GM18858 (cell line): ENCODE measurements around the gene FERMT2.
"Not testable (repeated sequence)": the region's sequence is repeated elsewhere in the genome, so short reads cannot be mapped to it uniquely, and the experiment has no call there.

Experiments used
- ATAC-seq: cut with Tn5 transposase; IDR thresholded peaks from one replicate; pipeline ENCODE4 v1.9.1; 2021; ENCODE audit not compliant: unreplicated experiment

The FERMT2 gene

GRCh38 chr14:52868911-52869618 is 81.8 kb downstream of the FERMT2 start:
- no peak for ATAC-seq

DNA sequence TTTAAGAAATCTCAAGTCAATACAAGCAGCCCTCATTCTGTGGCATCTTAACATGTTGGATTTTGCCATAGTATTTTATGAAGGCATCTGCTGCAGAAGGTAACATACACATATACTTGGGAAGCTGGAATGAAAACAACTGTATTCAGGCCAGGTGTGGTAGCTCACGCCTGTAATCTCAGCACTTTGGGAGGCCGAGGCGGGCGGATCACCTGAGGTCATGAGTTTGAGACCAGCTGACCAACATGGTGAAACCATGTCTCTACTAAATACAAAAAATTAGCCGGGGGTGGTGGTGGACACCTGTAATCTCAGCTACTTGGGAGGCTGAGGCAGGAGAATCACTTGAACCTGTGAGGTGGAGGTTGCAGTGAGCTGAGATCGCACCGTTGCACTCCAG is 86.0 kb downstream of the FERMT2 start:
- ATAC-seq, result not testable (repeated sequence)

- no peak for ATAC-seq
These were observed 87.5 kb downstream of the FERMT2 start for GRCh38 chr14:52863334-52863700.

GRCh38 chr14:52862632-52863333 is 88.1 kb downstream of the FERMT2 start:
- no peak for ATAC-seq

GRCh38 chr14:52861403-52861802 is 89.4 kb downstream of the FERMT2 start:
- ATAC-seq, result no peak

DNA sequence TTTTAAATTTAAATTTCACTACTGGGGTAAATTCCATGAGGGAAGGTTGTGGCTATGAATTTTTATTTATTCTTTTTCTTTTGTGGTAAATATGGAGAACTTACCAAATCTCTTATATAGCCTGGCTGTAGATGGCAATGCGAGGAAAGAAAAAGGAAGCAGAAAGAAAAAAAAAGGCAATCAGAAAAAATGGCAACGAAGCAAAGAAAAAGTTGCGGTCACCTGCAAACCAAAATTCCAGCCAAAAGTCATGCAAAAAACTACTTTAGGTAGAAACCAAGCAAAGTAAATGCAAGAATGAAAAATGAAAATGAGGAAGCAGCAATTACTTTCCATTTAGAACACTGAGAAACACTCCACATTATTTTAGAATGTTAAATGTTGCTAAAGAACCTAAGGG is 89.9 kb downstream of the FERMT2 start:
- ATAC-seq, result no peak

GRCh38 chr14:52860209-52860608 is 90.6 kb downstream of the FERMT2 start:
- no peak for ATAC-seq

- no peak for ATAC-seq
These were observed 94.7 kb downstream of the FERMT2 start for GRCh38 chr14:52856139-52856538.

DNA sequence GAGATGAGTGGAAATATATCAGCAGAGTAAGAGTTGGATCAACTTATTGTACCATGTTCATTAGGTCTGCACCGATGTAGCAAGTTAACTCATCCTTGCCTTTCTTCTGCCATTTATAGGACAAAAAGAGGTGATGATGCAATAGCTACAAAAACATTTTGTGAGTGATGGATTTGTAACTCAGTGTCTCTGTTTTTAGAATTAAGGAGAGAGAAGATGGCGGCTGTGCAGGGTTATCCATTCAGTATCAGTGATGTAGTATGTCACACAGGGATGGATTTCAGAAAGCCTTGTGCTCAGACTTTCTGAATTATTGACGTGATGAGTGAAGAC is 97.4 kb downstream of the FERMT2 start:
- no peak for ATAC-seq

- no peak for ATAC-seq
These were observed 97.9 kb downstream of the FERMT2 start for GRCh38 chr14:52852810-52853521.

DNA sequence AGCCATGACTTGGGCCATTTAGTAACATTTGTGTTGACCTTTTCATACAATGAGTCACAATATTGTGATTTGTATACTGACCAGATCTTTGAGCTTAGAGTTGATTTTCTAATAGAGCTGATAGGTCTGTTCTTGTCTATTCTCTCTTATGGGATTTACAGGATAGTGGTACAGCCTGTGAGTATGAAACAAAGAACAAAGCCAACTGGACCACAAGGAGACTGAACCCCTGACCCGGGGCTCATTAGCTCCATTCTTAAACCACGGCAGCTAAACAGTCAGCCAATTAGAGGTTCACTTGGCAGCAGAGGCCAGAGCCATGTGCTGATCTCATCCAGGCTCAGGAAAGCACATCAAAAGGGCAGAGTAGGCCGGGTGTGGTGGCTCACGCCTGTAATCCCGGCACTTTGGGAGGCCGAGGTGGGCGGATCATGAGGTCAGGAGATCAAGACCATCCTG is 100.4 kb downstream of the FERMT2 start:
- ATAC-seq, result no peak

GRCh38 chr14:52848626-52849025 is 102.2 kb downstream of the FERMT2 start:
- ATAC-seq, result no peak

DNA sequence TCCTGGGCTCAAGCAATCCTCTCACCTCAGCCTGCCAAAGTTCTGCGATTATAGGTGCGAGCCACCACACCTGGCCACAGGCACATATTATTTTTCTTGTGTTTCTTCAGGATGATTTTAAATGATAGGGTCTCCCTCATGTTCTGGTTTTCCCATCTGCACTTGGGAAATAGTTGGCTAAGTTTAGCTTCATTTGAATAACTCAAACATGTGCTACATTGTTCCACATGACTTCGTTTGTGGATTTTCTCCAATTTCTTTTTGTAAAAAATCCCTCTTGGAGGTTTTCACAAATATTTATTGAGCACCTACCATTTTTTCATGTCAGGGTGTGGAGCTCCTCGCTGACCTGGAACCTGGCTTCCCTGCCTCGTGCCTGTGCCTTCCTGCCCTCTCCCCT is 104.3 kb downstream of the FERMT2 start:
- no peak for ATAC-seq

DNA sequence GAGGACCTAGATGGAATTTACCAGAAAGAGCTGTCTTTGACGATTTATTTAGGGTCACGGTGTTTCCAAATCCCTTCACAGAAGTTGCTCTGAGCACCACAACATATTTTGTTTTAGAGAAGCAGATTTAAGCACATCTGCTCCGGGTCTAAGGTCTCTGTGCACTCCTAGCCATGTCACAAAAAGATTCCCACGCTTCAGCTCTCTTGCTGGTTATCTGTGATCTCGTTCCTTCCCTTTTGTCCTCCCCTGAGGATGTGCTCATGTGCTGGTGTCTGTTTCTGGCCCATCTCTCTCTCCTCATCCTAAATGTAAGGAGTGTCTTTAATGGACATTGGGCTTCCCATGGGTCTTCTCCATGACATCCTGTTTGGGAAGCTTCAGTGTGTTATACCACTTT is 105.8 kb downstream of the FERMT2 start:
- no peak for ATAC-seq

- ATAC-seq, result no peak
These were observed 106.4 kb downstream of the FERMT2 start for GRCh38 chr14:52844262-52845060.

DNA sequence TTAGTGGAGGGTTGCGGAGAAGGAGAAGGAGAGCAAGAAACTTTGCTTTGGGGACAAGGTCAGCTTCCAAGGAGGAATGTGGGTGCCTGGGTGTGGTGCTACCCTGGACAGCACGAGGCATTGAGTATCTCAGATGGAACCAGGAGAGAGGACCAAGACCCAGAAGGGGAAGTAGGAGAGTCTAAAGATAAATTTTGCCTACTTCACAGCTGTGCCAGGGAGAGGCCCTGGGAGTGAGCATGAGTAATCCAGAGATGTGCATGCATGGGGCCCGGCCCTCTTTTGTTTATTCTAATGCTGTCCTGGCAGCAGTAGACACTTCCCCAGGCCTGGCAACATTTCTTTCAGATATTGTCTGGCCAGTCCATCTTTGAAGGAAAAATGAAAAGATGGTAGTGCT is 110.0 kb downstream of the FERMT2 start:
- ATAC-seq, result no peak

DNA sequence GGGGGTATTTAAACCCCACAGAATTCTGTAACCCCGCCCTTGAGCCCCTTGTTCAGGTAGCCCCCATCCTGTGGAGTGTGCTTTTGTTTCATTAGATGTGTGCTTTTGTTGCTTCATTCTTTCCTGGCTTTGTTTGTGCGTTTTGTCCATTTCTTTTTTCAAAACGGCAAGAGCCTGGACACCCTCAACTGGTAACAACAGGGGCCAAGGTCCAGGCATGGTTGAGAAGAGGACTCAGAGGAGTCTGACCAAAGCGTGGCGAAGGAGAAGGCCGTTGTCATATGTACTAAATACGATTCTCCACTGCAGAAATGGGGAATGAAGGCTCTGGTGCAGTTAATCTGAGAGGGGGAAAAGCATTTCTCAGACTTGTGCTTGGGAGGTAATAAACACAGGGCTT is 113.4 kb downstream of the FERMT2 start:
- ATAC-seq, result no peak

DNA sequence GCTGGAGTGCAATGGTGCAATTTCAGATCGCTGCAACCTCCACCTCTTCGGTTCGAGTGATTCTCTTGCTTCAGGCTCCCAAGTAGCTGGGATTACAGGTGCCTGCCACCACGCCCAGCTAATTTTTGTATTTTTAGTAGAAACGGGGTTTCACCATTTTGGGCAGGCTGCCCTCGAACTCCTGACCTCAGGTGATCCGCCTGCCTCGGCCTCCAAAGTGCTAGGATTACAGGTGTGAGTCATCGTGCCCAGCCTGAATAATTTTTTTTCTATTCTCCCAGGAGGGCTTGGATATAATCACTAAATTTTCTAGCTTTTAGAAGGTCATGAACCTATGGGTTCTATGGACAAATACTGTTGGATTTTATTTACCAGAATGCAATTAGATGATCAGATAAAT is 114.8 kb downstream of the FERMT2 start:
- ATAC-seq, result no peak

- no peak for ATAC-seq
These were observed 115.5 kb downstream of the FERMT2 start for GRCh38 chr14:52835122-52835903.

DNA sequence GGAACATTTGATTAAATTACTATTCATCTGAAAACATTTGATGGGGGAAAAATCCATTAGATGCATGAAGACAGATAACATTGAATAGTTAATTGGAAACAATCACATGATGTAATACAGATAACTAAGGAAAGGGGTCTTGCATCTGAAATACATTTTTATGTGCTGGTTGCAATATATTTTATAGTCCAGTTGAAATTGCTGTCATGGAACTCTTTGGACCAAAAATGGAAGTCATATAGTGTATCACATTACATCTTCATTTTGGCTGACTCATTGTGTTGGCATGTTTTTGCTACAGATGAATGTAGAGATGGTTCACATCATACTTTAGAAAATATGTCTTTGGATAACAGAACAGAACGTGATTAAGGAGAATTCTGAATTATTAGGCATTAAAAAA is 116.4 kb downstream of the FERMT2 start:
- no peak for ATAC-seq

GRCh38 chr14:52833891-52834290 is 117.0 kb downstream of the FERMT2 start:
- ATAC-seq, result no peak
